Umbilical cord (tissue), 2 donors: ENCODE measurements around the gene OGFOD3. TPM values are rescaled to one million over a fixed set of nuclear protein-coding genes. Genes with fewer than 3 reads are reported as not detected.
"Not testable (repeated sequence)": the region's sequence is repeated elsewhere in the genome, so short reads cannot be mapped to it uniquely, and the experiment has no call there.

Experiments used
- DNase-seq: peaks from one replicate; pipeline ENCODE4 v3.0.0-alpha.2; 2015; ENCODE audit warnings: low spot score
- total RNA-seq: library from RNA; depleted of rRNA; stranded (reverse); fragments of >200 nt; gene quantifications from one replicate; pipeline ENCODE4 v1.2.3, GENCODE V29; 2014; ENCODE audit warnings: low replicate concordance; ENCODE audit not compliant: insufficient read depth

OGFOD3 gene
- total RNA-seq, 1 donor from 2014 or later = 8.4 TPM

GRCh38 chr17:82388223-82388921, 30.0 kb downstream of the OGFOD3 start:
- DNase-seq = no peak

- DNase-seq = no peak
Measured at GRCh38 chr17:82387705-82388106, 30.7 kb downstream of the OGFOD3 start.

- no peak for DNase-seq
Measured at GRCh38 chr17:82386881-82387704, 31.3 kb downstream of the OGFOD3 start.

- DNase-seq = peak; percentile 87
Measured at GRCh38 chr17:82386255-82386831, 32.0 kb downstream of the OGFOD3 start.

GRCh38 chr17:82385559-82386254, 32.7 kb downstream of the OGFOD3 start:
- no peak for DNase-seq

- peak; percentile 54 for DNase-seq
Measured at GRCh38 chr17:82384730-82385481, 33.5 kb downstream of the OGFOD3 start.

- no peak for DNase-seq
Measured at GRCh38 chr17:82384051-82384729, 34.2 kb downstream of the OGFOD3 start.

GRCh38 chr17:82383411-82383810, 35.0 kb downstream of the OGFOD3 start:
- DNase-seq = no peak

- no peak for DNase-seq
Measured at GRCh38 chr17:82382933-82383255, 35.5 kb downstream of the OGFOD3 start.

- not testable (repeated sequence) for DNase-seq
Measured at GRCh38 chr17:82382220-82382932, 36.0 kb downstream of the OGFOD3 start.

- DNase-seq = not testable (repeated sequence)
Measured at GRCh38 chr17:82381703-82382009, 36.7 kb downstream of the OGFOD3 start.

GRCh38 chr17:82380860-82381702, 37.3 kb downstream of the OGFOD3 start:
- no peak for DNase-seq

- DNase-seq = no peak
Measured at GRCh38 chr17:82378741-82379021, 39.7 kb downstream of the OGFOD3 start.

- DNase-seq = no peak
Measured at GRCh38 chr17:82377924-82378740, 40.3 kb downstream of the OGFOD3 start.

- not testable (repeated sequence) for DNase-seq
Measured at GRCh38 chr17:82377294-82377693, 41.1 kb downstream of the OGFOD3 start.

GRCh38 chr17:82376042-82376730, 42.2 kb downstream of the OGFOD3 start:
- no peak for DNase-seq

GRCh38 chr17:82375359-82376041, 42.9 kb downstream of the OGFOD3 start:
- no peak for DNase-seq
